Measurements from ENCODE around the gene MT1M. TPM values are rescaled to one million over a fixed set of nuclear protein-coding genes. Genes with fewer than 3 reads are reported as not detected.
A peak's percentile ranks its signal among the peaks of the same experiment; 100 is the strongest.
"Not testable (repeated sequence)": the region's sequence is repeated elsewhere in the genome, so short reads cannot be mapped to it uniquely, and the experiment has no call there.

MT1M gene
- total RNA-seq, result not detected

DNA sequence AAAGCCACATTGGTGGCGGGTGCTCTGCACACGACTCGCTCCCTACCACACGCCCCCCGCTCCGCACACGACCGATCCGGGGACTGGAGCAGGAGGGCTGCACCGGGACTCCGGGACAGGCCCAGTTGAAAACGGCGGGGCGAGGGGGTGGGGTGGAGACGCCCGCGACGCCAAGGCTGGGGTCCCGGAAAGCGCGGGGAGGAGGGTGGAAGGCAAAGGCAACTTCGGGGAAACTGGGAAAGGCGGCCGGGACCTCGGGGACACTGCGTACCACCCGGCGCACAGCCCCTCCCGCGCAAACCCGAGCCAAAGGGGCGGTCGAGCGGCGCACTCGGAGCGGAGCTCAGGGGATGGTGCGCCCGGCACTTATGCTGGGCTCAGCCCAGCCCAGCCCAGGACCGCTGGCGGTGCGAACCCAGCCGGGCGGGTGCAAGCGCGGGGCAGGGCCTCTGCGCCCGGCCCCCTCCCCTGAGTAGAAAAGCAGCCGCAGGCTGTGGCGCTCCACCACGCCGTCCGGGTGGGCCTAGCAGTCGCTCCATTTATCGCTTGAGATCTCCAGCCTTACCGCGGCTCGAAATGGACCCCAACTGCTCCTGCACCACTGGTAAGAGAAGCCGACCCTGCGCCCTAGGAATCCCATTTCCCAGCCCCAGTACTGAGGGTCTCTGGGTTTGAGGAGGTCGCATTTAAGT lies at the start of gene MT1M:
Gene MT1M, plus strand, starts transcription at position 504 of the 692 bp plus-strand sequence. Its CDS starts 73 bp downstream, at position 577.
- Mint-ChIP-seq H3K4me3 (peak within 1 kb of the TSS; percentile 30), H3K4me1 (ENCODE audit: low read depth) (peaks cover 19% of the 10 kb centered on the region), H3K9me3 (no peaks in the 10 kb centered on the region), H3K36me3 (no peaks in the 10 kb centered on the region), H3K27me3 (peaks cover 70% of the 10 kb centered on the region), H3K27ac (no peak within 1 kb of the TSS)
- ChIA-PET CTCF (no interaction called here), POLR2A (no interaction called here)
- no peak for DNase-seq
- intact Hi-C loops (cut with micrococcal nuclease), result no loop called here

DNA sequence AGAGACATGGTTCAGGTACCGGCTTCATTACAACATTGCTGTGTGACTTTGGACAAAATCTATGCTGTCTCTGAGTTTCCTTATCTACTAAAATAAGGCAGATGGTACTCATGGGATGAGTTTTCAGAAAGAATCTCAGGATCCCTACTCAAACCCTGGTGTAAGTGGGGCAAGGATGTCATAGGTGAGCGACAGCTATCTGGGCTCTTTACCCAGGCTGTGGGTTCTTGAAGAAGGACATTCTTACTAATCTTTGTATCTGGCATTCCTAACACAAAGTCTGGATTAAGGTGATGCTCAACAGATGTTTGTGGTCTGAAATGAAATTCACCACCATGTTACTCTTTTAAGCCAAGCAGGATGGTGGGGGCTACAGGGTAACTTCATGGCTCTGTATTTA lies 49.5 kb upstream of the MT1M start:
- H3K27me3 Mint-ChIP-seq; POLR2A ChIA-PET; H3K27ac Mint-ChIP-seq; H3K4me3 Mint-ChIP-seq; H3K9me3 Mint-ChIP-seq; intact Hi-C loops (cut with micrococcal nuclease); H3K36me3 Mint-ChIP-seq; DNase-seq; H3K4me1 Mint-ChIP-seq (ENCODE audit: low read depth): not testable (repeated sequence)
- CTCF ChIA-PET, result interaction anchor here (2.3 kb wide), 1 partner anchor 119 kb away, joined by 7 read pairs; no protein-coding TSS in a partner anchor

DNA sequence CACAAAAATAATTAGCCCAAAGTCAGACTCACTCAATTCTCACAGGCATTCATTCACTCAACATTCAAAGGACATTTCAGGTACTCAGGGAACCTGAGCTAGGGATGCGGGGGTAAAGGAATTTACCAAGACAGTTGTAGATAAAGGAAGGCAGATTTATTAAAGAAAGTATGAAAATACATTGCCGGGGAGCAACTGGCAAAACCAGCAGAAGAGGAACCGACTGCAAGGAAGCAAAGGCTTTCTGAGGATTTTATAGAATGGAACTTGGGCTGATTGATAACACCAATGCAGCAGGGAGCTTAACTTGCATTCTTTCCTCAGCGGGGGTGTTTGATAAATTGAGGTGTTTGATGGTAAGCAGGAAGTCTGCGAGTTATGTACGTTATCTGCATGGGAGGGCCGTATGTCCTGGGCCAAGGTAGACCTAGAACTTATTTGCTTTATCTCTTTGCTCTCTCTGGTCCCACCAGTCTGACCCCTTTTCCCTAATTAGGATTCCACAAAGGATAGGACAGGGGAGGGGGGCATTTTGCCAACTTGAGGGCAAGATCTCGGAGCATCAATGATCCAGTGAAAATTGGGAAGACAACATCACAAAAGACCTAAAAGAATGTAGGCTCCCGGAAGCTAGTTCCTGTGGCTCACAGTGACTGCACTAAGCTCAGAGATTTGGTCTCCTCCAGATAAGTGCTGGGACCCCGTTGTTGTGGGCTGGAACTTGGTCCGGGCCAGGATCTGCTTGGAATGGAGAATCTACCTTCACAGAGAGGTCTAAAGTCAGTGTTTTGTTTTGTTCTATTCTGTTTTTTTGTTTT lies 48.9 kb upstream of the MT1M start:
- H3K27ac Mint-ChIP-seq, result no peak overlapping the region
- POLR2A ChIA-PET, result no interaction called here

DNA sequence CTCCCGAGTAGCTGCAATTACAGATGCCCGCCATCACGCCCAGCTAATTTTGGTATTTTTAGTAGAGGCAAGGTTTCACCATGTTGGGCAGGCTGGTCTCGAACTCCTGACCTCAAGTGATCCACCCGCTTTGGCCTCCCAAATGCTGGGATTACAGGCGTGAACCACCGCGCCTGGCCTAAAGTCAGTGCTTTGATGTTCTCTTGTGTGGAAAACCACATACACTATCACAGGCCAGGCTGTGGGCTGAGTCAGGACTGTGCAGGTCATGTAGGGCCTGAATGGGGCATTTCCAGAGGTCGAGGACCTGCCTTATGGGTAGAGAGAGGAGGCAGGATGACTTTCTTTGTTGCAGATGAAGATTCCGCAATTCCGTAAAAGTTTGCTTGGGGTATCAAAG lies 48.2 kb upstream of the MT1M start:
- intact Hi-C loops (cut with micrococcal nuclease), result no loop called here
- Mint-ChIP-seq H3K9me3 (no peaks in the 10 kb centered on the region), H3K27ac (no peak overlapping the region), H3K27me3 (peaks cover 14% of the 10 kb centered on the region), H3K36me3 (no peaks in the 10 kb centered on the region), H3K4me1 (ENCODE audit: low read depth) (peaks cover 3% of the 10 kb centered on the region), H3K4me3 (no peak overlapping the region)
- CTCF ChIA-PET, result no interaction called here
- POLR2A ChIA-PET, result no interaction called here
- DNase-seq, result no peak

More for the DNA sequence above, 48.9 kb upstream of the MT1M start:
- no peak for DNase-seq
- H3K9me3 Mint-ChIP-seq, result no peaks in the 10 kb centered on the region
- CTCF ChIA-PET, result interaction anchor here (2.3 kb wide), 1 partner anchor 118 kb away, joined by 7 read pairs; no protein-coding TSS in a partner anchor
- peaks cover 10% of the 10 kb centered on the region for H3K27me3 Mint-ChIP-seq
- H3K4me3 Mint-ChIP-seq, result no peak overlapping the region
- intact Hi-C loops (cut with micrococcal nuclease), result no loop called here
- no peaks in the 10 kb centered on the region for H3K36me3 Mint-ChIP-seq
- no peaks in the 10 kb centered on the region for H3K4me1 Mint-ChIP-seq (ENCODE audit: low read depth)

DNA sequence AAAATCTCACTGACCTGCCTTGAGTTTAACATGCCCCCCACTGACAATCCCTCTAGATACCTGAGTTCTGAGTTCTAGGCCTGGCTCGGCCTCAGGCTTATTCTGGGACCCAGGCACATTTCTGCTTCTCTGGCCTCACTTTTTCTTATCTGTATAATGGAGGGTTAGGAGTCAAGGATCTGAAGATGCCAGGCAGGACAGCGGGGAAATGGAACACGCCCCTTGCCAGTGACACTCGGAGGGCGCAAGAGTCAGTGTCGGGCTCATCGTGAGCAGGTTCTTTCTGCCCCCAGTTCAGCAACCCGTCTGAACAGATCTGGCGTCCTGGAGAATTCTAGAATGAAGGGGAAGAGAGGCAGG lies 43.7 kb upstream of the MT1M start:
- H3K27me3 Mint-ChIP-seq, result peaks cover 34% of the 10 kb centered on the region

DNA sequence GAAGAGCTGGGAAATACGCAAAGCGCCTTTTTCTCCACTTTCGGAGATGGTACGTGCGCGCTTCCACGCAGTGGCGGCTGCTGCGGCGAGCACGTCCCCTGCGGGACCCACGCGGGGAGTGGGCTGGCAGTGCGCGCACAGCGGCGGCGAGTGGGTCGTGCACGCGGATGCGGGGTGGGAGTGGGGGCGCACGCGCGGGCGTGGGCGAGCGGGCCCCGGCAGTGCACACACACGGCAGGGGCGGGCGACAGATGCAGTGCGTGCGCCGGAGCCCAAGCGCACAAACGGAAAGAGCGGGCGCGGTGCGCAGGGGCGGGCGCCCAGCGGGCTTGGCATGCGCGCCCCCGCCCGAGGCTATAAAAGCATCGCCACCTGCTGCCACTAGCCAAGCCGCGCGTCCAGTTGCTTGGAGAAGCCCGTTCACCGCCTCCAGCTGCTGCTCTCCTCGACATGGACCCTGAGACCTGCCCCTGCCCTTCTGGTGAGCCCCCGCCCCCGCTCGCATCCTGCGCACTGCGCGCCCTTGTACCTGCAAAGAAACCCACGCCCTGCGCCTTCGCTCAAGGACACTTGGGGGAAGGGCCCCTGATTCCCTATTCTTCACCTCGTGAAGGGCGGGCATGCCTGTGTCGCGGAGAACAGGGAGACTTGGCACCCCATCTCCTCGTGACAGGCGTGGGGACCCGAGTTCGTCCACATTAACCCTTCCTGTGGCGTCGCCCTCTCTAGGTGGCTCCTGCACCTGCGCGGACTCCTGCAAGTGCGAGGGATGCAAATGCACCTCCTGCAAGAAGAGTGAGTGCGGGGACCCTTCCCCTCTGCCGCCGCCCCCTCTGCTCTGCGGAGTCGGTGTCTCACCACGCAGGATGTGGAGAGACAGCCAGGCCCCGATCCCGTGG lies 43.1 kb upstream of the MT1M start, which contains the start of gene MT3:
Gene MT3, plus strand, starts transcription at position 388 of the 899 bp plus-strand sequence. Its CDS starts 63 bp downstream, at position 451.
- Mint-ChIP-seq H3K9me3 (peaks cover 5% of the 10 kb centered on the region), H3K4me1 (ENCODE audit: low read depth) (peaks cover 12% of the 10 kb centered on the region), H3K4me3 (peak within 1 kb of the TSS; percentile 70), H3K27me3 (peaks cover 34% of the 10 kb centered on the region), H3K36me3 (no peaks in the 10 kb centered on the region), H3K27ac (no peak within 1 kb of the TSS)
- POLR2A ChIA-PET, result no interaction called here
- peak; percentile 39 for DNase-seq
- intact Hi-C loops (cut with micrococcal nuclease), result no loop called here
- CTCF ChIA-PET, result interaction anchor here (3.0 kb wide), 1 partner anchor 12 kb away, joined by 14 read pairs; no protein-coding TSS in a partner anchor

More for the DNA sequence above, 43.7 kb upstream of the MT1M start:
- peak overlapping the region; percentile 70 for H3K4me3 Mint-ChIP-seq
- ChIA-PET CTCF (interaction anchor here (1.1 kb wide), 1 partner anchor 113 kb away, joined by 3 read pairs; no protein-coding TSS in a partner anchor), POLR2A (no interaction called here)
- peaks cover 12% of the 10 kb centered on the region for H3K4me1 Mint-ChIP-seq (ENCODE audit: low read depth)
- intact Hi-C loops (cut with micrococcal nuclease), result no loop called here
- no peaks in the 10 kb centered on the region for H3K36me3 Mint-ChIP-seq
- H3K9me3 Mint-ChIP-seq, result no peaks in the 10 kb centered on the region
- DNase-seq, result no peak
- H3K27ac Mint-ChIP-seq, result no peak overlapping the region

DNA sequence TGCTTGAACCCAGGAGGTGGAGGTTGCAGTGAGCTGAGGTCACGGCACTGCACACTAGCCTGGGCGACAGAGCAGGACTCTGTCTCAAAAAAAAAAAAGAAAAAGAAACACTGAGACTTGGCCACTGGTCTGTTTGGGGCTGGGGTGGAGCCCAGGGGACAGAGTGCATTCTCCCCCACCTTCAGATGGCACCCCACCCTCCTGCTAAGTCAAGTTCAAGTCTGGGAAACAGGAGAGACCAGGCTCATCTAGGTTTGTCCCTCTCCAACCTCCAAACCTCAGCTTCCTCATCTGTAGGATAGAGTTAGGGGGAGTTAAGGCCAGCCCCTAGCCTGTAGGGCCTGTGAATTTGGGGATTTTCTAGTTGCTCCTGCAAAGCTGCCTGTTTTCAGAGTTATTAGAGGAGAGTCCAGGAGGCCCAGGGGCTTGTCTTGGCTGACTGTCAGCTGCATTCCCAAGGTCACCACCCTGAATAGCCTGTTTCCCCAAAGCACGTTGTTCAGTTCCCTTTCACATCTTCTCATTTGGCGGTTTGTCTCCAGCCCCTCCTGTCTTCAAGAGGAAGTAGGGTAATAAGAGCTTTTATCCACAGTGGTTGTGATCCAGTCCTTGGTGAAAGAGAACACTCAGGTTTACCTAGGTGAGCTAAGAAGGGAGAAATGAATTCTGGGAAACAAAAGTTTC lies 40.9 kb upstream of the MT1M start:
- no peak for DNase-seq
- Mint-ChIP-seq H3K4me1 (ENCODE audit: low read depth) (peaks cover 12% of the 10 kb centered on the region), H3K4me3 (no peak overlapping the region), H3K27me3 (peaks cover 33% of the 10 kb centered on the region), H3K36me3 (no peaks in the 10 kb centered on the region), H3K27ac (no peak overlapping the region), H3K9me3 (peaks cover 5% of the 10 kb centered on the region)
- intact Hi-C loops (cut with micrococcal nuclease), result no loop called here
- ChIA-PET CTCF (interaction anchor here (0.6 to 3.0 kb wide), 5 partner anchors 10 to 102 kb away, joined by 4 to 14 read pairs (median 5); no protein-coding TSS in a partner anchor), POLR2A (no interaction called here)

DNA sequence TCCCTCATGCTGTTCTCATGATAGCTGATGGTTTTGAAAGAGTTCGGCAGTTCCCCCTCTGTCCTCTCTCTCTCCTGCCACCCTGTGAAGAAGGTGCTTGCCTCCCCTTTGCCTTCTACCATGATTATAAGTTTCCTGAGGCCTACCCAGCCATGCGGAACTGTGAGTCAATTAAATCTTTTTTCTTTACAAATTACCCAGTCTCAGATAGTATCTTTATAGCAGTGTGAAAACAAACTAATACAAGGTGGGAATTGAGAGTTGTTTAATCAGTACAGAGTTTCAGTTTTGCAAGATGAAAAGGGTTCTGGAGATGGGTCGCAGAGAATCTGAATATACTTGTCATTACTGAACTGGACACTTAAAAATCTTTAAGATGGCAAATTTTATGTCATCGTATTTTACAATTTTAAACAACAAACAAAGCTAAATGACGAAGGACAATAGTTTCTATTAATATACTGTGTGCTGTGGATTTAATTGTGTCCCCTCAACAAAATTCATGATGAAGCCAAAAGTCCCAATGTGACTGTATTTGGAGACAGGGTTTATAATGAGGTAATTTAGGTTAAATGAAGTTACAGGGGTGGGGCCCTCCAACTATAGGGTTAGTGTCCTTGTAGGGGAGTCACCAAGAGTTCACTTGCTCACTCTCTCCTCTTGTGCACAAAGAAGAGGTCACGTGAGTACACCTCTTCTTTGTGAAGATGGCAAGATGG lies 38.7 kb upstream of the MT1M start:
- intact Hi-C loops (cut with micrococcal nuclease), result no loop called here
- no peaks in the 10 kb centered on the region for H3K36me3 Mint-ChIP-seq
- H3K9me3 Mint-ChIP-seq, result peaks cover 5% of the 10 kb centered on the region
- peaks cover 16% of the 10 kb centered on the region for H3K4me1 Mint-ChIP-seq (ENCODE audit: low read depth)
- H3K27ac Mint-ChIP-seq, result no peak overlapping the region
- no peak for DNase-seq
- ChIA-PET CTCF (interaction anchor here (1.4 kb wide), 1 partner anchor 108 kb away, joined by 3 read pairs; no protein-coding TSS in a partner anchor), POLR2A (no interaction called here)
- H3K27me3 Mint-ChIP-seq, result peaks cover 23% of the 10 kb centered on the region
- no peak overlapping the region for H3K4me3 Mint-ChIP-seq

DNA sequence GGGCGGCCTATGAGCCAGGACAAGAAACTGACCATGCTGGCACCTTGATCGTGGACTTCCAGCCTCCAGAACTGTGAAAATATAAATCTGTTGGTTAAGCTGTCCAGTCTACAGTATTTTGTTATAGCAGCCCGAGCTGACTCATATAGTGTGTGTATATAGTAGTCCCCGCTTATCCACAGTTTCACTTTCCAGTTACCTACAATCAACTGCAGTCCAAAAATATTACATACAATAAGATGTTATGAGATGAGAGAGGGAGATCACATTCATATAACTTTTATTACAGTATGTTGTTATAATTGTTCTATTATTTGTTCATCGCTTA lies 38.2 kb upstream of the MT1M start:
- CTCF ChIA-PET, result no interaction called here

DNA sequence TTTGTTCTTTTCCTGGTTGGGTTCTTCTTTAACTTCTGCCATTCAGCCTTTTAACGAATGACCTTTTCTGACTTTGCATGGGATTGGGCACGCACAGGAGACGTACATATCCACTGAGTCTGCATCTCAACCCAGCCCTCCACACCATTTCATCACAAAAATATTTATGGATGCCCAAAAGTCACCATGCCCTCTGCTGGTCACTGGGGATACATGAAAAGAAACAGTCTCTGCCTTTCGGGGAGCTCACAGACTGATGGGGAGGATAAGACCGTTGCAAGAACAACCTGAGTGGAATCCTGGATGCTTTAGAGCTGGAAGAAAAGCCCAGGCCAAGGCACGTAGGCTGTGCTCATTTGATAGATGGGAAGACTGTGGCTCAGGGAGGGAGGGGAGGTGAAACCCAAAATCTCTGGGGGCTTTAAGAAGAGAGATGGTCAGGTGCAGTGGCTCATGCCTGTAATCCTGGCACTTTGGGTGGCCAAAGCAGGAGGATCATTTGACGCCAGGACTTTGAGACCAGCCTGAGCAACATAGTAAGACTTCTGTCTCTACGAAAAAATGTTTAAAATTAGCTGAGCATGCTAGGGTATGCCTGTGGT lies 32.0 kb upstream of the MT1M start:
- POLR2A ChIA-PET, result interaction anchor here (1.6 kb wide), 1 partner anchor 102 kb away, joined by 4 read pairs; no protein-coding TSS in a partner anchor
- Mint-ChIP-seq H3K4me3 (no peak overlapping the region), H3K4me1 (ENCODE audit: low read depth) (peaks cover 9% of the 10 kb centered on the region), H3K27ac (no peak overlapping the region), H3K9me3 (no peaks in the 10 kb centered on the region), H3K36me3 (no peaks in the 10 kb centered on the region), H3K27me3 (peaks cover 6% of the 10 kb centered on the region)
- intact Hi-C loops (cut with micrococcal nuclease), result no loop called here
- CTCF ChIA-PET, result interaction anchor here (0.6 to 2.8 kb wide), 20 partner anchors 9 to 145 kb away, joined by 3 to 21 read pairs (median 4); partner anchors contain the start of genes MT1H and NUP93
- DNase-seq, result peak; percentile 37

More for the DNA sequence above, 38.2 kb upstream of the MT1M start:
- Mint-ChIP-seq H3K27me3 (peaks cover 19% of the 10 kb centered on the region), H3K4me3 (no peak overlapping the region), H3K27ac (no peak overlapping the region), H3K36me3 (no peaks in the 10 kb centered on the region), H3K4me1 (ENCODE audit: low read depth) (peaks cover 13% of the 10 kb centered on the region), H3K9me3 (peaks cover 5% of the 10 kb centered on the region)
- POLR2A ChIA-PET, result no interaction called here
- intact Hi-C loops (cut with micrococcal nuclease), result no loop called here
- DNase-seq, result no peak
